Measurements from ENCODE around the gene ERN1.
"Not testable (repeated sequence)": the region's sequence is repeated elsewhere in the genome, so short reads cannot be mapped to it uniquely, and the experiment has no call there.

Gene ERN1

DNA sequence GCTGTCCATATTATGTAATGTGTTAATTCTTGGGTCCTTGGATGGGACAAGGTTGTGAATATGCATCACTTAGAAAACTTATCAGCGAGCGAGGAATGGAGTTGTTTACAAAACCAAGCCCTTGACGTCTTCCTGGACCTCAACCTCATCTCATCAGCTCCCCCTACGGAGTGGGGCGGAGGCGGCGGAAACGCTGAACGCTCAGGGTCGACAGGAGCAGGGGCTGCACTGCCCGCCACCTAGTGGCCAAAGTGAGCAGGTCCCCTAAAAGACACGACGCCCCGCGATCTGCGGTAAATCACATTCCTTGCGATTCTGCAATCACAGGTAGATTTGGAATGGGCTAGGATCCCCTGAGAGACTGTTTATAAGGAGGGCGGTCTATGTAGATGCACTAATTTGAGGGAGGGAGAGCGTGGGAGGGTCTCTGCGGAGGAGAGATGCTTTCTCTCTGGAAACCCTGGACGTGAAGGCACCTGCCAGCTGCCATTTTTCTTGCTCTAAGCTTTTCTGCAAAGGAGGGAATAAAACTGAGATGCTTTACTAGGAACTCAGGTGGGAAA, 104.1 kb downstream of the ERN1 start:
- peak; percentile 94 for DNase-seq (ENCODE audit: low spot score)

DNA sequence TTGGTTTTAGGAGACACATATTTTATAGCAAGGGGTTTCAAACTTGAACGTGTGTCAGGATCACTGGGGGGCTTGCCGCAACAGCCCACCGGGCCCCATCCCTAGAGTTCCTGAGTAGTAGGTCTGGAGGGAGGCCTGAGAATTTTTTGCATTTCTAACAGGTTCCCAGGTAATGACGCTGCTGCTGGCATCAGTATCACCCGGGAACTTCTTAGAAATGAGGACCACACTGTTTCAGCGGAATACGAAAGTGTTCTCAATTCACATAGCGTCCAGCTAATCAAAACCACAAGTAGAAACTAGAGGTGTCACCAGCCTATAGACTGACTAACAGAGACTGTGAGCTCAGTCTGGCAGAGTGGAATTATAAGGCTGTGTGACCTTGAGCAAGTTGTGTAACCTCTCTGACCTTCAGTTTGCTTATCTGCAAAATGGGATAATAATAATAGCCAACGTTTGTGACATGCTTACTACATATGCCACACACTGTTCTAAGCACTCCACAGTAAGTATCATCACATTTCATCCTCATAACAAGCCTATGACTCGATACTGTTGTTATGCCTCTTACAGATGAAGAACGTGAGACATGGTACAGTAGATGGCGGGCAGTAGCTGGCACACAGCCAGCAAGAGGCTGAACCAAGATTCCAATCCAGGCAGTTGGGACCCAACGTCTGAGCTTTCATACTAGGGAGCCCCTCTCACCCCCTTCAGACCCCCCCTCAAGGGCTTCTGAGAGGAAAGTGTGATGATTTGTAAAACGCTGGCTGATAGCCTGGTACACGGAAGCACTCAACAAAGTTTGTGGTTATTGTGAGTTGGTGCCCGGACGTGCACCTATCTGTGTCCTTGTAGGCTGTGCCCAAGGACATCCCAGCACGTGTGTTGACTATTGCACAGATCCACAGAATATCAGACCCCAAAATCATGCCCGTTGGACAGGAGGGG, 104.9 kb downstream of the ERN1 start:
- DNase-seq (ENCODE audit: low spot score) = peak; percentile 41

GRCh38 chr17:64024215-64024654, 105.7 kb downstream of the ERN1 start:
- no peak for DNase-seq (ENCODE audit: low spot score)

GRCh38 chr17:64022611-64023063, 107.3 kb downstream of the ERN1 start:
- no peak for DNase-seq (ENCODE audit: low spot score)

DNA sequence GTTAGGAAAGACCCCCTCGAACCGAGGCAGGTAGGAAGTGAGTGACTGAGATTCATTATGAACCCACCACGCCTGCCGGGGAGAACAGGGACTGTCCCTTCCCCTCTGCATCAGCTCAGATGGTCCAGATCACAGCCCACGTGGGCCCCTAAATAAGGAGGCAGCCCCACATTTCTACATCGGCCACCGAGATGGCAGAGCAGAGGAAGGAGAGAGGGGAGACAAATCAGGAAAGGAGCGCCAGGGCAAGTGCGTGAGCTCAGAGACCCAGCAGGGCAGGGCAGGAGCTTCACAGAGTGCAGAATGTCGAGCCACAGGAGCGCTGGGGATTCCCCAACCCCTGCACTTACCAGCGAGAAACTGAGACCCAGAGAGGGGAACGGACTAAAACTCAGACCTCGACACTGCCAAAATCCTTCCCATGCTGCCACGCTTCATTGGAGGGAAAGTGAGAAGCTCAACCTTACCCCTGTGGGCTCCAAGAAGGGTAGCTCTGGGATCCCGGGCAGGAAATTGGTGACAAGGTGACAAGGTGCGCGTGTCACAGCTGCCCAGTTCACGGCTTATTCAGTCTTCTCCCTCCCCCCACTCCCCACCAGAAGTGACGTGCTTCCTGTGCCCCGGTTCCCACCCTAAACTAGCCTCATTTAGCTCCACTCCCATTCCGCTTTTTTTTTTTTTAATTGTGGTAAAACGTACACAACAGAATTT, 109.7 kb downstream of the ERN1 start, which contains the start of gene ICAM2:
Gene ICAM2, minus strand, starts transcription at position 578 of the 711 bp plus-strand sequence. CDS start 13,942 bp downstream, outside the sequence.
- peak; percentile 95 for DNase-seq (ENCODE audit: low spot score)

DNA sequence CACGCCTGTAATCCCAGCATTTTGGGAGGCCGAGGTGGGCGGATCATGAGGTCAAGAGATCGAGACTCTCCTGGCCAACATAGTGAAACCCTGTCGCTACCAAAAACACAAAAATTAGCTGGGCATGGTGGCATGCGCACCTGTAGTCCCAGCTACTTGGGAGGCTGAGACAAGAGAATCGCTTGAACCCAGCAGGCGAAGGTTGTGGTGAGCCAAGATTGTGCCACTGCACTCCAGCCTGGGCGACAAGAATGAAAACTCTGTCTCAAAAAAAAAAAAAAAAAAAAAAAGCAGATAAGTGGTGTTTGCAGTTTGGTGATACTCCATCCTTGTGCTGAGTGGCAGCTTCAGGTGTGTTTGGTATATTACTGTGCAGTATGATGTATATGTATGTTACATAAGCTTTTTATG, 110.4 kb downstream of the ERN1 start:
- peak; percentile 21 for DNase-seq (ENCODE audit: low spot score)

- no peak for DNase-seq (ENCODE audit: low spot score)
Observed at GRCh38 chr17:64017381-64017980, 112.5 kb downstream of the ERN1 start.

GRCh38 chr17:64016974-64017373, 113.0 kb downstream of the ERN1 start:
- DNase-seq (ENCODE audit: low spot score) = no peak

DNA sequence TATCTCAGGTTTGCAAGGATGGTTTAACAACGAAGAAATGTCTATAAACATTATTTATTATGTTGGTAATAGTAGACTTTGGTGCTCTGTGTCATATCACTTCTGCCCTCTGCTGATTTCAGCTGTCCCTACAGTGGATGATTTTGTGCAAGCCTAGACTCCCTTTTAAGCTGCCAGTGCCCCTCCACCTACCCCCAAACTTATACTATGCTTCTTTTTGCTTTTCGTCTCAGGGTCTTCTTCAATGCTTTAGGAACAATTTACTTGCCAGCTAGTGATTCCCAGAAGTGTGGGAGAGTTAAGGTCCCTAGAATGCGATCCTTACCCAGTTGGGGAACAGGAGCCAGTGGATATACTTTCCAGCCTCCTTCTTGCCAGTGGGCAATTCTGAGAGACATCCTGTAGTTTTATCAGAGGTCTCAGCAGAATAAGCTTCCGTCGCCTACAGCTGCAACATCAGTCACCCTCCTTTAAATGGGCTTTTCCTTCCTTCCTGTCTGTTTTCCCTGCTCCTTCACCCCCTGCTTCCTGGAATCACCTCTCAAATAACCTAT, 113.6 kb downstream of the ERN1 start:
- no peak for DNase-seq (ENCODE audit: low spot score)

DNA sequence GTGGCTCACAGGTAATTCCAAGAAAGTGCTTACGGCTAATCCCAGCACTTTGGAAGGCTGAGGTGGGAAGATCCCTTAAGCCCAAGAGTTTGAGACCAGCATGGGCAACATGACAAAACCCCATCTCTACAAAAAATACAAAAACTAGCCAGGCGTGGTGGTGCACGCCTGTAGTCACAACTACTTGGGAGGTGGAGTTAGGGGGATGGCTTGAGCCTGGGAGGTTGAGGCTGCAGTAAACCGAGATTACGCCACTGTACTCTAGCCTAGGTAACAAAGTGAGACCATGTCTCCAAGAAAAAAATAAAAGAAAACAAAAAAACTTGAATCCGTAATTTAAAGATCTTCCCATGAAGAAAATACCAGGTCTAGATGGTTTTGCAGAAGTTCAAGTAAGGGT, 114.5 kb downstream of the ERN1 start:
- no peak for DNase-seq (ENCODE audit: low spot score)

DNA sequence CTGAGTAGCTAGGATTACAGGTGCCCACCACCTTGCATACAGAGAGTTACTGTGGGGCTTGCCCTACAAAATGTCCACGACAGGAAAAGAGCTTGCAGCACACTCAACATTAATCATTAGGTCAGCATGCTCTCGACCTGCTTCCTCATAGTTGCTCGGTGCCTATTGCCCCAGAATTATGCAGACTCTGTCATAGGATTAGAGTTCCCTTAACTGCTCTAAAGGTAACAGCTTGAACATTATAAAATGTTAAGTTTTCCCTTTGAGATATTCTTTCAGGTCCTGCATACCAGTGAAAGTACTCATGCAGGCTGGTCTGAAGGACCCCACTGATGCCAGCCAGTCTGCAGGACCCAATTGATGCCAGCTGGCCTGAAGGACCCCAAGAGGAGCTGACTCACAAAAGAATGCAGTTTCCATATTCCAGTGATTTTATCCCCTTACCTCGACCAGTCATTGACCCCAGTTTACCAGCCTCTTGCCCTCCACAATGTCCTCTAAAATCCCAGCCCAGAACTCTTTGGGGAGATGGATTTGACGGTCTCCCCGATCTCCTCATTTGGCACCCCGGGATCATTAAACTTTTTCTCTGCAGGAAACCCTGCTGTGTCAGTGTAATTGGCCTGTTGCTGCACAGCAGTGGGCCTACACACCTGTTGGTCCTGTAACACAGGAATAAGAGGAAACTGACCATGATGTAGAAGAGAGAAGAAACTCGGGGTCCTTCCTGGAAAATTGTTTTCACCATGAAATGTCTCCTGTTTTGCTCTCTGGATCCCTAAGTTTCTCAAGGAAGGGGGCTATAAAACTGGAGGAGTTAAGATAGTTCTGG, 120.2 kb downstream of the ERN1 start:
- DNase-seq (ENCODE audit: low spot score) = no peak

GRCh38 chr17:64008830-64009229, 121.1 kb downstream of the ERN1 start:
- DNase-seq (ENCODE audit: low spot score) = no peak

DNA sequence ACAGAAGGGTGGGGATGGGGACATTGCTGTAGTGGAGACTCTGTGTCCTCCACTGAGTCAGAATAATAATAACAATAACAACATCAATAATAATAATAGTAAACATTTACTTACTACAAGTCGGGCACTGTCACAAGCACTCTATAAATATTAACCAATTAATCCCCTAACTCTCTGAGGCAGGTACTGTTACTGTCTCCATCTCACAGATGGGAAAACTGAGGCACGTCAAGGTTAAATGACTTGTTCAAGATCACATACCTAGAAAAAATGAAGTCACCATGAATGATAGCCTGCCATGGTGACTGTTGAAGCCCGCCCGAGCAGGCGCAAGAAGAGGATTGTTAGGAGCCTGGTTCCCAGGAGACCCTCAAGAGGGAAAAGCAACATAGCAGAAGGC, 121.6 kb downstream of the ERN1 start:
- no peak for DNase-seq (ENCODE audit: low spot score)

- DNase-seq (ENCODE audit: low spot score) = no peak
Observed at GRCh38 chr17:64007838-64008282, 122.1 kb downstream of the ERN1 start.

GRCh38 chr17:64007089-64007837, 122.7 kb downstream of the ERN1 start:
- not testable (repeated sequence) for DNase-seq (ENCODE audit: low spot score)

- DNase-seq (ENCODE audit: low spot score) = no peak
Observed at GRCh38 chr17:64006361-64007088, 123.4 kb downstream of the ERN1 start.

DNA sequence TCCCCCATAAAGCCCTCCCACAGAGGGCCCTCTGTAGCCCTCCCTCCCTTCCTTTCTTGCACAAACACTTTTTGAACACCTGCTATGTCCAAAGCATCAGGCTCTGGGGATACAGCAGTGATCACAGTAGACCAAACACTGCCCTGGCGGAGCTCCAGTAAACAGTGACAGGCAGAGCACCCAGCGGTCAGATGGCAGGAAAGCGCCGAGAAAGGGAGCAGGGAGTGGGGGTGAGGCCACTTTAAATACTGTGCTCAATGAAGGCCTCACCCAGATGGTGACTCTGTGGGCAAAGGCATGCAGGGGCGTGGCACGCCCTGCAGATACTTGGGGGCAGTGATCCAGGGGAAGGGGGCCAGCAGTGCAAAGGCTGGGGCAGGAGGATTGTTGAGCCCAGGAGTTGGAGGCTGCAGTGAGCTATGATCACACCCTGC, 124.2 kb downstream of the ERN1 start:
- DNase-seq (ENCODE audit: low spot score) = no peak

- DNase-seq (ENCODE audit: low spot score) = no peak
Observed at GRCh38 chr17:64004903-64005733, 124.8 kb downstream of the ERN1 start.

Measured in CD4-positive, alpha-beta T cell treated with Interleukin-6 at 100 ng/mL for 8 hours (primary cell).